ENCODE results near the gene MYH3.

MYH3 gene

GRCh38 chr17:10673312-10673711, 16.2 kb upstream of the MYH3 start:
- Histone ChIP-seq H3K23ac (ENCODE audit: low read length in 2 of 2) (no peak overlapping the region), H3K79me1 (replicated peaks; ENCODE audit: low read length, poor library complexity, severe bottlenecking) (peaks cover 3% of the 10 kb centered on the region), H3K9ac (ENCODE audit: low read length) (no peak overlapping the region), H2BK120ac (ENCODE audit: low read depth, low read length) (no peak overlapping the region), H4K8ac (ENCODE audit: low read length) (no peak overlapping the region), H3K18ac (ENCODE audit: low read depth in 1 of 2, low read length in 2 of 2) (no peak overlapping the region), H3K4me2 (ENCODE audit: low read length, poor library complexity, severe bottlenecking) (no peak overlapping the region), H2AFZ (ENCODE audit: low read depth, low read length) (no peak overlapping the region), H3K27me3 (ENCODE audit: control insufficient read depth in 1 of 2, insufficient read depth in 1 of 2, low read length in 2 of 2) (no peaks in the 10 kb centered on the region), H3K4me1 (ENCODE audit: control insufficient read depth, insufficient read depth, low read depth, low read length) (no peaks in the 10 kb centered on the region), H2BK12ac (ENCODE audit: low read length in 2 of 2) (no peak overlapping the region), H4K91ac (ENCODE audit: low read length) (no peak overlapping the region), H3K9me3 (ENCODE audit: control insufficient read depth, low read length) (no peaks in the 10 kb centered on the region), H3K27ac (ENCODE audit: low read length, poor library complexity, severe bottlenecking) (no peak overlapping the region), H3K4me3 (ENCODE audit: insufficient read depth in 1 of 2, low read depth in 1 of 2, low read length in 2 of 2) (no peak overlapping the region), H2BK15ac (ENCODE audit: low read depth, poor library complexity, severe bottlenecking) (no peak overlapping the region), H2BK5ac (ENCODE audit: low read depth, low read length, poor library complexity, severe bottlenecking) (no peak overlapping the region), H3K4ac (ENCODE audit: low read depth in 1 of 2, low read length in 2 of 2) (no peak overlapping the region), H3K14ac (ENCODE audit: low read length in 2 of 2) (no peak overlapping the region), H3K36me3 (ENCODE audit: control insufficient read depth in 1 of 2, insufficient read depth in 2 of 2, low read depth in 1 of 2, low read length in 2 of 2) (peaks cover 23 to 42% of the 10 kb centered on the region in 2 experiments), H2AK5ac (ENCODE audit: low read length, severe bottlenecking) (no peak overlapping the region)
- DNase-seq, result no peak
- 94% methylated on average over 12 of the region's 12 CpGs for WGBS

GRCh38 chr17:10668775-10669174, 11.7 kb upstream of the MYH3 start:
- H2AK5ac ChIP-seq (ENCODE audit: low read length, severe bottlenecking), result no peak overlapping the region
- no peak overlapping the region for H3K23ac ChIP-seq (ENCODE audit: low read length in 2 of 2)
- H2BK15ac ChIP-seq (ENCODE audit: low read depth, poor library complexity, severe bottlenecking), result no peak overlapping the region
- no peak overlapping the region for H2BK120ac ChIP-seq (ENCODE audit: low read depth, low read length)
- H4K91ac ChIP-seq (ENCODE audit: low read length), result no peak overlapping the region
- WGBS, result no CpG with 5 or more reads among the region's 1 CpG
- H3K18ac ChIP-seq (ENCODE audit: low read depth in 1 of 2, low read length in 2 of 2), result no peak overlapping the region
- H3K36me3 ChIP-seq (ENCODE audit: control insufficient read depth in 1 of 2, insufficient read depth in 2 of 2, low read depth in 1 of 2, low read length in 2 of 2), result peaks cover 2 to 7% of the 10 kb centered on the region in 2 experiments
- H2AFZ ChIP-seq (ENCODE audit: low read depth, low read length), result no peak overlapping the region
- peak; percentile 58 for DNase-seq
- H3K27me3 ChIP-seq (ENCODE audit: control insufficient read depth in 1 of 2, insufficient read depth in 1 of 2, low read length in 2 of 2), result no peaks in the 10 kb centered on the region
- H2BK12ac ChIP-seq (ENCODE audit: low read length in 2 of 2), result no peak overlapping the region
- no peak overlapping the region for H3K4me3 ChIP-seq (ENCODE audit: insufficient read depth in 1 of 2, low read depth in 1 of 2, low read length in 2 of 2)
- H3K9me3 ChIP-seq (ENCODE audit: control insufficient read depth, low read length), result no peaks in the 10 kb centered on the region
- H3K14ac ChIP-seq (ENCODE audit: low read length in 2 of 2), result no peak overlapping the region
- H4K8ac ChIP-seq (ENCODE audit: low read length), result no peak overlapping the region
- no peaks in the 10 kb centered on the region for H3K4me1 ChIP-seq (ENCODE audit: control insufficient read depth, insufficient read depth, low read depth, low read length)
- H3K4me2 ChIP-seq (ENCODE audit: low read length, poor library complexity, severe bottlenecking), result no peak overlapping the region
- no peak overlapping the region for H2BK5ac ChIP-seq (ENCODE audit: low read depth, low read length, poor library complexity, severe bottlenecking)
- H3K9ac ChIP-seq (ENCODE audit: low read length), result no peak overlapping the region
- H3K27ac ChIP-seq (ENCODE audit: low read length, poor library complexity, severe bottlenecking), result no peak overlapping the region
- no peaks in the 10 kb centered on the region for H3K79me1 ChIP-seq (replicated peaks; ENCODE audit: low read length, poor library complexity, severe bottlenecking)
- H3K4ac ChIP-seq (ENCODE audit: low read depth in 1 of 2, low read length in 2 of 2), result no peak overlapping the region

GRCh38 chr17:10666906-10667305, 9.8 kb upstream of the MYH3 start:
- no peak overlapping the region for H3K18ac ChIP-seq (ENCODE audit: low read depth in 1 of 2, low read length in 2 of 2)
- H3K4me1 ChIP-seq (ENCODE audit: control insufficient read depth, insufficient read depth, low read depth, low read length), result no peaks in the 10 kb centered on the region
- H3K4ac ChIP-seq (ENCODE audit: low read depth in 1 of 2, low read length in 2 of 2), result no peak overlapping the region
- no peak overlapping the region for H3K23ac ChIP-seq (ENCODE audit: low read length in 2 of 2)
- H3K27ac ChIP-seq (ENCODE audit: low read length, poor library complexity, severe bottlenecking), result no peak overlapping the region
- no peak for DNase-seq
- H2BK5ac ChIP-seq (ENCODE audit: low read depth, low read length, poor library complexity, severe bottlenecking), result no peak overlapping the region
- no peak overlapping the region for H3K14ac ChIP-seq (ENCODE audit: low read length in 2 of 2)
- H3K79me1 ChIP-seq (replicated peaks; ENCODE audit: low read length, poor library complexity, severe bottlenecking), result no peaks in the 10 kb centered on the region
- H3K4me2 ChIP-seq (ENCODE audit: low read length, poor library complexity, severe bottlenecking), result no peak overlapping the region
- H4K8ac ChIP-seq (ENCODE audit: low read length), result no peak overlapping the region
- no peak overlapping the region for H3K4me3 ChIP-seq (ENCODE audit: insufficient read depth in 1 of 2, low read depth in 1 of 2, low read length in 2 of 2)
- no peak overlapping the region for H4K91ac ChIP-seq (ENCODE audit: low read length)
- H2BK15ac ChIP-seq (ENCODE audit: low read depth, poor library complexity, severe bottlenecking), result no peak overlapping the region
- H3K9me3 ChIP-seq (ENCODE audit: control insufficient read depth, low read length), result no peaks in the 10 kb centered on the region
- H2AK5ac ChIP-seq (ENCODE audit: low read length, severe bottlenecking), result no peak overlapping the region
- no peaks in the 10 kb centered on the region for H3K27me3 ChIP-seq (ENCODE audit: control insufficient read depth in 1 of 2, insufficient read depth in 1 of 2, low read length in 2 of 2)
- no peaks in the 10 kb centered on the region for H3K36me3 ChIP-seq (ENCODE audit: control insufficient read depth in 1 of 2, insufficient read depth in 2 of 2, low read depth in 1 of 2, low read length in 2 of 2)
- no peak overlapping the region for H2BK120ac ChIP-seq (ENCODE audit: low read depth, low read length)
- WGBS, result 96% methylated on average over 3 of the region's 5 CpGs
- no peak overlapping the region for H2AFZ ChIP-seq (ENCODE audit: low read depth, low read length)
- no peak overlapping the region for H3K9ac ChIP-seq (ENCODE audit: low read length)
- no peak overlapping the region for H2BK12ac ChIP-seq (ENCODE audit: low read length in 2 of 2)

GRCh38 chr17:10664571-10664970, 7.5 kb upstream of the MYH3 start:
- H3K4me2 ChIP-seq (ENCODE audit: low read length, poor library complexity, severe bottlenecking), result no peak overlapping the region
- H3K18ac ChIP-seq (ENCODE audit: low read depth in 1 of 2, low read length in 2 of 2), result no peak overlapping the region
- peaks cover 2 to 5% of the 10 kb centered on the region in 2 experiments for H3K36me3 ChIP-seq (ENCODE audit: control insufficient read depth in 1 of 2, insufficient read depth in 2 of 2, low read depth in 1 of 2, low read length in 2 of 2)
- H3K4me3 ChIP-seq (ENCODE audit: insufficient read depth in 1 of 2, low read depth in 1 of 2, low read length in 2 of 2), result no peak overlapping the region
- no peak overlapping the region for H3K27ac ChIP-seq (ENCODE audit: low read length, poor library complexity, severe bottlenecking)
- H4K91ac ChIP-seq (ENCODE audit: low read length), result no peak overlapping the region
- H3K14ac ChIP-seq (ENCODE audit: low read length in 2 of 2), result no peak overlapping the region
- no peak overlapping the region for H2AK5ac ChIP-seq (ENCODE audit: low read length, severe bottlenecking)
- no peaks in the 10 kb centered on the region for H3K27me3 ChIP-seq (ENCODE audit: control insufficient read depth in 1 of 2, insufficient read depth in 1 of 2, low read length in 2 of 2)
- H3K23ac ChIP-seq (ENCODE audit: low read length in 2 of 2), result no peak overlapping the region
- H3K4ac ChIP-seq (ENCODE audit: low read depth in 1 of 2, low read length in 2 of 2), result no peak overlapping the region
- H2BK5ac ChIP-seq (ENCODE audit: low read depth, low read length, poor library complexity, severe bottlenecking), result no peak overlapping the region
- no peaks in the 10 kb centered on the region for H3K9me3 ChIP-seq (ENCODE audit: control insufficient read depth, low read length)
- H3K9ac ChIP-seq (ENCODE audit: low read length), result no peak overlapping the region
- no peaks in the 10 kb centered on the region for H3K79me1 ChIP-seq (replicated peaks; ENCODE audit: low read length, poor library complexity, severe bottlenecking)
- WGBS, result 95% methylated on average over 9 of the region's 9 CpGs
- no peak overlapping the region for H4K8ac ChIP-seq (ENCODE audit: low read length)
- H3K4me1 ChIP-seq (ENCODE audit: control insufficient read depth, insufficient read depth, low read depth, low read length), result no peaks in the 10 kb centered on the region
- no peak overlapping the region for H2AFZ ChIP-seq (ENCODE audit: low read depth, low read length)
- H2BK12ac ChIP-seq (ENCODE audit: low read length in 2 of 2), result no peak overlapping the region
- no peak overlapping the region for H2BK15ac ChIP-seq (ENCODE audit: low read depth, poor library complexity, severe bottlenecking)
- DNase-seq, result no peak
- H2BK120ac ChIP-seq (ENCODE audit: low read depth, low read length), result no peak overlapping the region

Data from mesenchymal stem cell (in vitro differentiated cells and primary cell).